Measurements from ENCODE around the gene PTBP3.

GRCh38 chr9:112351184-112351583 is 17.8 kb upstream of the PTBP3 start:
- TF ChIP-seq CTCF (tag by site-specific recombination; IDR thresholded peaks at IDR 0.05) (no peak), ZBTB11 (tag by site-specific recombination; conservative IDR thresholded peaks at IDR 0.05; ENCODE audit: low read depth) (no peak), ZNF639 (tag by site-specific recombination; IDR thresholded peaks at IDR 0.05) (no peak), ZNF830 (tag by site-specific recombination; IDR thresholded peaks at IDR 0.05; ENCODE audit: low read depth) (no peak), ZBTB17 (tag by site-specific recombination; IDR thresholded peaks at IDR 0.05) (no peak)
